GM19025 (cell line): ENCODE data around the gene ADAMTS17.

ENCODE experiments used
- ATAC-seq: cut with Tn5 transposase; IDR thresholded peaks from one replicate; pipeline ENCODE4 v1.9.1; 2021; ENCODE audit warnings: mild to moderate bottlenecking, low read depth, moderate library complexity; ENCODE audit not compliant: unreplicated experiment

The ADAMTS17 gene

DNA sequence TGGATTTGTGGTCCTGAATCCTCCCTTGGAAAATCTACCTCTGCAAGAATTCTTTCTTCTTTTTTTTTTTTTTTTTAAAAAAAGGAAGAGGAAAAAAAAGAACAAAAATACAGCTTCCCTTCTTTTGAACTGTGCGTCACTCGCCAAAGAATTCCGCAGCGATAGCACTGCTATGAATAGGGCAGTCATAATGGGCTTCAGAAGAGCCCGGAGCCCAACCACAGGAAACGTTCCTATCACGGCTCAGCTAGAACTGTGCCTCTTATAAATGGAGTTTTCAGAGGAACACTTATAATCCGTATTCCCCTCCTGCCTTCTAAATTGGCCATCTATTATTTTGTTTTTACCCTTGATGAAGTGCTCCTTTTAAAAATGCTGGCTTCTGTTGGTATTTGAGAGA is 227.7 kb downstream of the ADAMTS17 start:
- ATAC-seq: no peak

DNA sequence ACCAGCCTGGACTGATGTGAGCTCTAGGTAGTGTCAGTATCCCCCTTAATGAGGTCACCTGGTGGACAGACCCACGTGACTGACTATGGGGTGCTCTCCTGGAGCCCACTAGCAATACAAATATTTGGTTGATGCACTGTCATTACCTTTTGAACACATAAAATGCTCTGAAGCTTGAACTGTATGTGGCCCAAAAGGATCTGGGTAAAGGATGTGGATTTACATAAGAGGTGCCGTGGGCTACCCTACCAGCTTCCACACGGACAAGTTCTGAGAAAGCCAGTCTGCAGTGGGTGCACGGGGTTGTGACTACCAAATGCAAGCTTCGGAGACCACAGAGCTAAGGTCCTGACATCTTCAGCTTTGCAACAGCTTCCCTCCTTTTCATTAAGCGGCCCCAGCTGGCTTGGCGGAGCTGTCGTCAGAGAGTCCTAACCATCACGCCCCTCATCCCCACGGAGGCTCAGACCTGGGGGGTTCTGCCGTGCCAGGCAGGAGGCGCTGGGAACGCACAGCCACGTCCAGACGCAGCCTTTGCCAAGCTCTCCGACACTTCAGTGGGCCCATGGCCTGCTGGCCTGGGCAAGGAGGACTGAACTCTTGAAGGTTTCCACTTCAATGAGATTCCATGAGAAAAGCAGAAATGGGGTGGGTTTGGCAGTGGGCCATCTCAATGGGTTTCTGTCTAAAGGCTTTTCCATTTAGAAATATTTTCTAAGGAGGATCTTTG is 228.3 kb downstream of the ADAMTS17 start:
- no peak for ATAC-seq

DNA sequence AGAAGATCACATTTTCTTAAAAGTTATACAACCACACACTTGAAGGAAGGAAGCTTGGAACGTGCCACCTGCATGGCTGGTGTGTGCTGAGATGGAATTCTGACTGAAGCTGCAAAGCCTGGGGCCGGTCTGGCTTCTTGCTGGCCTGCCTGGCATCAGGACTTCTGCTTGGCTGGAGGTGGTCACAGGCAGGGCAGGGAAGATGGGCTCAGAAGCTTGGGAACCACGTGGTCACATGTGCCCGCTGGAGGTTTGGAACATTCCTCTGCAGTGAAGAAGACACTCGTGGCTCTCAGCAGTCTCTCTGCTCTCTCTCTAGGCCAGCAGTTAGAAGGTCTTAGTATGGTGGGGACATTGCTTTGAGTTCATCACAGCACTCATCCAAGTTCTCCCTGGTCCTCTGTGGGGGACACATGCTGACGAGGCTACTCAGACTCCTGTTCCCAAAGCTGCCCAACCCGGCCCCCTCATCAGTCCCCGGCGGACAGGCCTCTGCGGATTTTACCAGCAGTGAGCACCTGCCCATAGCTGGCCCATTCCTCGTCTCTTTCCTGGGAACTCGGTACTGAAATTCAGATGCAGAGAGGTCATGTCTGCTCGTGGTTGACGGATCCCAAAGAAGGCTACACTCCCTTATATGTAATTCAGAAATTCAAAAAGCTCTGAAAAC is 229.0 kb downstream of the ADAMTS17 start:
- no peak for ATAC-seq

DNA sequence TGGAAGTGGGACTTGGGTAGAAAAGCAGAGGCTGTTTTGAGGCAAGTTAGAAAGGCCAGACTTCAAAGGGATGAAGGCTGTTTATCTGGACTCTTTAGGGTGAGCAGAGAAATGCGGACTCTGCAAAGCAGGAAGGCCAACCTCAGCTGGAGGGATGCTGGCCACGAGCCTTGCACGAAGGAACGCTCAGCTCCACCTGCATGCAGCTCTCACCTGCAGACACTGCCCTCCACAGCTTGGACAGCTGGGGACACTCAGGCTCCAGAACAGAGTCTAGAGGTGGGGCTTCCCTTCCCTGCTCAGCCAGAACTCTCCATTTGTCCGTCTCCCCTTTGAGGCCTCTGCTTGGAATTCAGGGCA is 229.7 kb downstream of the ADAMTS17 start:
- no peak for ATAC-seq

DNA sequence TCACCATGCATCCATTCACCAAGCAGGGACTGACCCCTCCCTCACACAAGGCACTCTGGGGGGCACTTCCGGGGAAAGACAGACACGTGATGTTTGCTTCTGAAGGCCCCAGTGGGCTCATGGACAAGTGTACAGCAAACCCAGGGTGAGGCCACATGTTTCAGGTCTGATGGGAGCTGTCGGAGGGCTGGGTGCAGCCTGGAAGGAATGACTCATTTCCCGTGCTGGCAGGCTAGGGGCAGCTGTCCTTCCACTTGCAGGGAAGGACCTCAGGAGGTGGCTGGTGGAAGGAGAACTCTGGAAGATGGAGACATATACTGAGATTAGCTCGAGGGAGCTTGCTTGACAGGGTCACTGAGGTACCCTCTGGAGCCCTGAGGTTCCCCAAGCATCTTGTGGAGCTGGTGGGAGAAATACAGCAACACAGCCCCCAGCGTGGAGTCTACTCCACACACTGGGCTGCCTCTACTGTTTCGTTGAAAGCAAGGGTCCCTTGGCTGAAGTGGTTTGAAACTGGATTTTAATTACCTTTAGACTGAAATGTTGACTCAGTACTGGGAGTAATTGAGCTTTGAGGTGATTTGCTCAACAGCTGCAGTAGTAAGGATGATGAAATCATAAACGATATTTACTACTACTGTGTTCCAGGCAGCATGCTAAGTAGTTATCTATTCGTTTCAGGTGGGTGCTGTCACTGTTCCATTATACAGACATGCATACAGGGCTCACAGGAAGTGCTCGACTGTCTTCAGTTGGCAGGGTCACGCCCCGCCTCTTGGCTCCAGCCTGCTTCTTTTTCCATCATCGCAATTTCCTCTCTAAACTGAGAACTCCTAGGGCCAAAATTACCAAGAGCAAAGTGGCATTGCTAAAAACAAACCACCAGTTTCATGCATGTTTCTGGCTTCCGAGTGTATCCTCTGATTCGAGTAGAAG is 230.4 kb downstream of the ADAMTS17 start:
- ATAC-seq: no peak

DNA sequence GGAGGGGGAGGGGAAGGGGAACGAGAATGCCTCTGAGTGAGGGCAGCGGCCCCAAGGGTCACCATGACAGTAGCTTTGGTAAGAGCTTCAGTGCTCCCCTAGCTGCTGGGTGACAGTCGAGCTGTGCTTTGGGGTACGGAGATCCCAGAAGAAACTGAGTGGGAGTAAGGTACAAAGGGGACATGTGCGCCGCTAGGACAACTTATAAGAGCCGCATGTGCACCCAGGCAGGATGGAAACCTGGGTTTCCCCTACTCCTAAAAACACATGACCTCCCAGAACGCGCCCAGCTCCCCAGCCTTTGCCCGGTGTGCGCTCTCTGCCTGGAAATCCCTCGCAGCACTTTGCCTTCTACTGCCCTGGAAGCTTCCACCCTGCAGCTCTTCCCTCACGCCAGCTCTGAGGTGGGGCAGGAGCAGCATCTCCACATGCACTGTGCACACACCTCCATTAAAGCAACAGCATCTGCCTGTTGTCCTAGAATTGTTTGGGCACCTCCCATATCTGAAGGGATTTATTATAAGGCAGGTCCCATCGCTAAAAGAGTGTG is 232.2 kb downstream of the ADAMTS17 start:
- no peak for ATAC-seq

DNA sequence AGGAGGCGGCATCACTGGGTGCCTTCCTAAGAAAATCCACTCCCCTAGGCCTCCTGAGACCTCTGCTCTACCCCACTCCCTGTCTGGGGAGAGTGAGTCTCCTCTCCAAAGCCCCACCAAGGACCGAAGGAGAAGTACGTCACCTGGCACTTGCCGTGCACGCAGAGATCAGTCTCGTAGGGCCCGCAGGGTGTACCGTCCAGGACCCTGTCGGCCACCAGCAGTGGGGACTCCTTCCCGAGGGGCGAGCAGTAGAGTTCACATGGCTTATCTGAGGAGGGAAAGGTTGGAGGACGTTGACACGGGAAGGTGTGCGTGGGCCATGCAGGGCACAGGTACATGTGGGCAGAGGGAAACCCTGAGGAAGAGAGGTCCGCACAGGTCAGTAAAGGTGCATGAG is 232.9 kb downstream of the ADAMTS17 start:
- no peak for ATAC-seq

DNA sequence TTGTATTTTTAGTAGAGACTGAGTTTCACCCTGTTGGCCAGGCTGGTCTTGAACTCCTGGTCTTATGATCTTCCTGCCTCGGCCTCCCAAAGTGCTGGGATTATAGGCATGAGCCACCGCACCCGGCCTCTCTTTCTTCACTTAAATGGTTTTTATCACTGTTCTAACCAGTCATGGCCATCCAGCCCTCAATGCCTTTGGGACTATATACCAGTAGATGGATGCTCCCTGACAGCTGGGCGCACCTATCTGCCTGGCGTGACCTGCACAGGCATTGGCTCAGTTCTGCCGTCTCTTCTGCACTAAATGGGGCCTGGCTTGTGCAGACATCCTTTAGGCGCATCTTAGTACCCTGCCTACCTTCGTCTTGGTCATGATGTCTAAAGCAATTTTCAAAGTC is 233.4 kb downstream of the ADAMTS17 start:
- no peak for ATAC-seq

DNA sequence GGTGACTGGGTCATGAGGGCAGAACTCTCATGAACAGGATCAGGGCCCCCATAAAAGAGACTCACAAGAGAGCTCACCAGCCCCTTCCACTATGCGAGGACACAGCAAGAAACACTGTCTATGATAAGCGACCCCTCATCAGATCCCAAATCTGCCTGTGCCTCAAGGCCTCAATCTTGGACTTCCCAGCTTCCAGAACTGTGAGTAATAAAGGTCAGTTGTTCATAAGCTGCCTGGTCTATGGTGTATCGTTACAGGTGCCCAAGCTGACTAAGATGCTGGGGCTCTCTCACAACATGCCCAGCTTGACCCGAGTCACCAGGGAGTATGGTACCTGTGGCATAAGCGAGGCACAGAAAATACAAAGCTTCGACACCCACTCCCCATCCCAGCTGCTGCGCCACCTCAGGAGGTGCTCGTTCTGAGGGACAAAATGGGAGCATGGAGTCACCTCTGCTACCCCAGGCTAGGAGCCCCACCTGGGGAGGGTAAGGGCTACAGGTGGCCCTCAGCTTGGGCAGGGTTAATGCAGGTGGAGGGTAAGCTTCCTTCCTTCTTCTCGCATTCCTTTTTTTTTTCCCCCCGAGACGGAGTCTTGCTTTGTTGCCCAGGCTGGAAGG is 234.1 kb downstream of the ADAMTS17 start:
- no peak for ATAC-seq

DNA sequence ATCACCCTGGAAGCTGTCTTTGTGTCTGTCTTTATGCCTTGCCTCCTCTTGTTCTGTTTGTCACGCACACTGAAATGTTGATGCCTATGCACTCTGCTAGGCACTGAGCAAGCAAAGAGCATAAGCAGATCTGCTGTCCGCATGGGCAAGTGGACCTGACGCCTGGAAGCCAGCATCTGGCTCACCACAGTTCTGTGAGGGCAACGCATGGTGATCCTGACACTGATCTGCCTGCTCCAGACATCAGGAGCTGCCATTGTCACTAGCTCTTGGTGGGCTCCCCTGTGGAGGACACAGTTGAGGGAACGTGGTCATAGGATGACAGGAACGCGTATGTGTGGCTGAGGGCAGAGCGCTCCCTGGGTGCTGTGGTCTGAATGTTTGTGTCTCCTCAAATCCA is 234.6 kb downstream of the ADAMTS17 start:
- ATAC-seq: no peak

DNA sequence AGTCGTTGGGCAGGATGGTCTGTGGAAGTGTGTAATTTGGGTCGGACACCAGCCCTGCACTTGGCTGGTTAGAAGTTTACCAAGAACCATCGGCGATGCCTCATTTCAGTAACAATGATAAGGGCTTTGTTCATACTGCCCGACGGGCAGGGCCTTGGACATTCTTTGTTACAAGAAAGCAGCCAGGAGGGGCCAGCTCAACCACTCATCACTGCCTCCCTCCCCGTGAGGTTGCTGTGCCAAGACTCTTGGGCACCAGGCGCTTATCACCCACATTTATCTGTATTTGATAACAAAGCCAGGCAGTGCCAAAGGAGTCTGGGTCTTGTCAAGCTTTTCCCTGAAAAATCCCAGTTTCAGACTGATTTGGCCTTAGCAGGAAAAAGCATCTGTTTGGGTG is 235.0 kb downstream of the ADAMTS17 start:
- no peak for ATAC-seq

DNA sequence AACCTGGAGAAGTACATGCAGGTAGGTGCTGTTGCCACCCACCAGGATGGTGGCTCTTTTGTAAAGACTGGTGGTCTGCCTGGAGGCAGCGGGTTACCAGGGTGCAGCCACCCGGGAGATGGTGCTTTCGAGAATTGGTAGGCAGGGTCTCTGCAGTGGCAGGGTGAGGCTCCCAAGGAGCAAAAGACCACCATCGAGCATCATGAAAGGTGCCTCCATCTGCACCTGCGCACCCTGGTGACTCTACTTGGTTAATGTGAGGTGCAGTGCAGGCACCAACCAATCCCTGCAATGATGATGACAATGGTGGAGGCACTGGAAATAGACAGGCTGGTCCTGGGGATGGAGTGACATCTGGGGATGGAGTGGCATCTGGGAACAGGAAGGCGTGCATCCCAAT is 236.7 kb downstream of the ADAMTS17 start:
- no peak for ATAC-seq

DNA sequence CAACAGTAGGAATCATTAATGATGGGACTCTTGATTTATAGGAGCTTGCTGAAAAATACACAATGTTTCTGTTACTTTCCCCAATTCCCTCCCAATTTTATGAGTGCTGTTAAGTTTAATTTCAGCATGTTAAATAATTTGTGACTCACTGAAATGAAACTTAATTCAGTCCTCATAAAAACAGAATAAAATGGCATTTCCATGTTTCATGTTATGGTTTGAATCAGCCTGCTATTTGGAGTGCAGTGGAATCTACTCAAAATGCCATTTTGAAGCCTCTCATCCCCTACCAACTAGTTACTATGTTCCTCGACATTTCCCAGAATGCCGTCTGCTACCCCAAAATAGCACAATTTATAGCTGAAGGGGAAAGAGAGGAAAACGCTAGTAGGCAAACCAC is 237.5 kb downstream of the ADAMTS17 start:
- no peak for ATAC-seq

DNA sequence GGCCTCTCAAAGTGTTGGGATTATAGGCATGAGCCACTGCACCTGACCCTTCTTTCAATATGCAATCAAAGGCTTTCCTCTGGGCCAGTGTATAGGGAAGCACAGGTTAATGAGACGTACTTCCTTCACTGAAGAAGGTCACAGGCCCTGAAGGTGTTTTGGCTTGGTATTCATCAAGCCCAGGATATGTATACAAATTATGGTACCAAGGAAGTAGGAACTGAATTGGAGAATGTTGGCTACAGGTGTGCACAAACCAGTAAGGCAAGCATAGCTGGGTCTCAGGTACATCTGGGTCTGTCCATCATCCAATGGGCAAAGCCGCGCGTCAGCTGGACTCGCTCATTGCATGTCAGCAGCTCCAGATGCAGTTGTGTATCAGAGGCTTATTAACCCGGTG is 237.9 kb downstream of the ADAMTS17 start:
- ATAC-seq: no peak

DNA sequence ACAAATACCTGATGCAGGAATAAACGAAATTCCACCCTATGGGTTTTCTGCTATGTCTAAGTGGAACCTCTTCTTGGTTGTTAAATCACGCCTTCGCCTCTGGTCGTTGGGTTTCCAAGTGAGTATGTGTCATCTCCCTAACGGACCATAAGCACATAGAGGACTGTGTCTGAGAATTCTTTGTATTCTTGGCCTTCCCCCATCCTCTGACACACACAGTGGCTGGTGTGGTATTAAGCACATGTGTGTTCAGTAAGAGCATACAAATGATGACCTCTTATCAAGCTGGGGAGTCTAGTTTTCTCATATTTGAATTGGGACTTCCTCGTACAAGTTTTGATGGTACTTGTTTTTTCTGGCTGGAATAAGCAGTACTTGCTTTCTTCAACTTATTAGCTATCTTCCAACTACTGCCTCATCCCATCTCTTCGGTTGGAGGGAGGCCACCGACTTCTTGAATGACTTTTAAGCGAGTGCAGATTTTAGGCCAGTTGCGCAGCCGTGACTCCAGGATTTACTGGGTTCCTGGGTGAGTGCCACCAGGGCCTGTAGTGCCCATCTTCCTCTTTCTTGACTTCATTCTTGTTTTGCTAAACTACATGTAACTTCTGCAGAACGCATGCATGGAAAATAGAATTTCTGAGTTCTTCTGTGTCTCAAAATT is 240.2 kb downstream of the ADAMTS17 start:
- no peak for ATAC-seq

DNA sequence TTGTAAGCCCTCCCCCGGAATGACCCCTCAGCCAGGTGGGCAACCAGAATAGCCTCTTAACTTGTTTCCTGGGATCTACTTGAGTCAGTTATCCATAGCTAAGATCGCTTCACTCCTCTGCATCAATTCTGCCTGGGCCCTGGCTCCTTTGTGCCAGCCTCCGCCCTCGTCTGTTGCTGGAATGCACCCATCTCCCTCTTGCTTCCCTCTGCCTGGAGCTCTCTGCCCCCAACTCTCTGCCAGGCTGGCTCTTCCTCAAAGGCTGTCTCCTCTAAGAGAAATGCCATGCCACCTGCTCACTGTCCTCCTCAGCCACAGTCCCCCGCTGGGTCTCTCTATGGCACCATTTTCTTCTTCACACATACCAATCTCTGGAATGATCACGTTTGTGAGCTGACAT is 240.8 kb downstream of the ADAMTS17 start:
- ATAC-seq: no peak

DNA sequence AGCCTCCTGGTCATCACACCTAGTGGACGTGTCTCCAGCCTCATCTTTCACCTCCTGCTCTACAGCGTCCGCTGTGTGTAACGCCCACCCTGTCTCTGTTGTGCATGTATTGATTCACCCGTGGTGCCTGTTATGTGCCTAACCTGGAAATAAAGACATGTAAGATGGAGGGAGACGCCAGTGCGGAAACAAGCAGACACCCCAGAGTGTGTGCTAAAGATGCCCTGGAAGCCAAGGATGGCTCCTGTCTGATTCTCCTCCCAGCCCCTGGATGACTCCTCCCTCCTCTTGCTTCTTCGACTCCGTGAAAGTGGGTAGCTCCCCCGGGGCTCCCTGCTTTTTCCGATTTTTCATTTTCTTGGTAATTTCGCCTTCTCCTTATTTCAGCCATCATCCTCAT is 241.8 kb downstream of the ADAMTS17 start:
- ATAC-seq: no peak

DNA sequence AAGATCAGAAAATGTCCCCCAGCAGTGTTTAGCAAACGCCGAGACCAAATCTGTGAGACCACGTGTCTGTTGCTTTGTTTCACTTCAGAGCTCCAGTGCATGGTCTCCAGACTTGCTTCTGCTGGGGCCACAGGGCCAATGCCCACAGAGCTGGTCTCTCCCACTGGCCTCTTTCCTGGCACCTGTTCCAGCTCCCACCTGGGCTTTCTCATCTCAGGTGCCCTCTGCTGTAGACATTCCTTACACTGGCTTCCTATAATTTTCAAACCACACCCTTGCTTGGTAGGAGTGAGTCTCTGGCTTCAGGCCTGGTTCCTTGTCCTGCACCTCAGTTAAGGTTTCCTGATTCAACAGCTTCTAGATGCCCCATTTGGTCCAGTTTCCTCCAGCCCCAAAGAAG is 243.1 kb downstream of the ADAMTS17 start:
- no peak for ATAC-seq

DNA sequence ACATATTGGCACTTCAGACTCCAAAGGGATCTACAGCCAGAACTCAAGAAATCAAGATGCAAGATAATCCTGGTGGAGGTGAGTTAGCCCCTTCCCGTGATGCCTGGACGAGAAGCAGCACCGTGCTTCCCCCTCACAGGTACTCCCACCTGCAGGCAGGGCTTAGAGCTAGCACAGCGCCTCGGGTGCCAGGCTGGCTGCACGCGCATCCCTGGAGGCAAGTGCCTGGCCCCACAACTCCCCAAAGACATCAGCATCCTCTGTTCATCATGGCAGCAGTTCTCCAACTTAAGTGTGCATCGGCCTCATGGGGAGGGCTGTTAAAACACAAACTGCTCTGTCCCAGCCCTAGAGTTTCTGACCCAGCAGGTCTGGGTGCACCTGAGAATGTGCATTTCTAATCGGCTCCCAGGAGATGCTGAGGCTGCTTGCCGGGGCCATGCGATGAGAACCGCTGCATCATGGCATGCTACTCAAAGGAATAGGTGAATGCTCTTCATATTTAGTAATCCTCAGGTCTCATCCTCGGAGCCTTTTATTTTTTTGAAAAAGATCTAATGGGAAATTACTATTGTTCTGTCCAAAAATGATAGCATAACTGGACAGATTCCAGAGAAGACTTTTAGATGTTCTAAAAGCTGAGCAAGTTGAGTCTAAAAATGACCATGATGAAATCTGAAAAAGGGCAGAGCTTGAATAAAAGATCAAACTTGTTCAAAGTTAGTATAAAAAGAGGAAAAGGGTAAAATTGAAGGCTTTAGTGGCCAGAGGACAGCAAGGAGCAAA is 244.2 kb downstream of the ADAMTS17 start:
- ATAC-seq: no peak
